T follicular helper cell (primary cell): ENCODE data around the gene MTERF1.
"Not testable (repeated sequence)": the region's sequence is repeated elsewhere in the genome, so short reads cannot be mapped to it uniquely, and the experiment has no call there.

ENCODE experiments used
- DNase-seq: peaks from one replicate; pipeline ENCODE4 v3.0.0-alpha.2; 2020; ENCODE audit warnings: low read depth

MTERF1 gene

GRCh38 chr7:91883676-91884362 is 3.3 kb upstream of the MTERF1 start:
- DNase-seq, result no peak

- no peak for DNase-seq
Measured at GRCh38 chr7:91880016-91880412, 488 bp downstream of the MTERF1 start.

GRCh38 chr7:91876391-91877133 is 3.9 kb downstream of the MTERF1 start:
- no peak for DNase-seq

GRCh38 chr7:91875851-91876250 is 4.7 kb downstream of the MTERF1 start:
- DNase-seq, result no peak

GRCh38 chr7:91872928-91873327 is 7.6 kb downstream of the MTERF1 start:
- no peak for DNase-seq

GRCh38 chr7:91872069-91872468 is 8.4 kb downstream of the MTERF1 start:
- no peak for DNase-seq

- no peak for DNase-seq
Measured at GRCh38 chr7:91869661-91870060, 10.8 kb downstream of the MTERF1 start.

GRCh38 chr7:91866599-91867148 is 13.8 kb downstream of the MTERF1 start:
- no peak for DNase-seq

GRCh38 chr7:91865511-91865910 is 15.0 kb downstream of the MTERF1 start:
- no peak for DNase-seq

- DNase-seq, result not testable (repeated sequence)
Measured at GRCh38 chr7:91864604-91865003, 15.9 kb downstream of the MTERF1 start.

GRCh38 chr7:91864070-91864469 is 16.4 kb downstream of the MTERF1 start:
- DNase-seq, result no peak

GRCh38 chr7:91852263-91852741 is 28.2 kb downstream of the MTERF1 start:
- DNase-seq, result no peak

- no peak for DNase-seq
Measured at GRCh38 chr7:91850455-91850854, 30.0 kb downstream of the MTERF1 start.

- DNase-seq, result no peak
Measured at GRCh38 chr7:91847876-91848588, 32.5 kb downstream of the MTERF1 start.

- no peak for DNase-seq
Measured at GRCh38 chr7:91847231-91847630, 33.3 kb downstream of the MTERF1 start.

- DNase-seq, result no peak
Measured at GRCh38 chr7:91846436-91846835, 34.1 kb downstream of the MTERF1 start.

- DNase-seq, result no peak
Measured at GRCh38 chr7:91843831-91844230, 36.7 kb downstream of the MTERF1 start.

- no peak for DNase-seq
Measured at GRCh38 chr7:91838439-91838838, 42.1 kb downstream of the MTERF1 start.

- DNase-seq, result no peak
Measured at GRCh38 chr7:91837397-91838070, 43.0 kb downstream of the MTERF1 start.

GRCh38 chr7:91835826-91836368 is 44.6 kb downstream of the MTERF1 start:
- no peak for DNase-seq

- no peak for DNase-seq
Measured at GRCh38 chr7:91835091-91835825, 45.2 kb downstream of the MTERF1 start.
